HCT116 (cell line): ENCODE measurements around the gene SYNE2.

Experiments used
- ZNF274 ChIP-seq: fragments of 200-500 bp; sonication (Bioruptor generic); IDR thresholded peaks from 2 replicates; pipeline ENCODE4 v1.6.1; 2014; ENCODE audit warnings: mild to moderate bottlenecking, low read depth, low read length, inconsistent platforms
- TF ChIP-seq, protein P1 (sequence below), 3 experiments: fragments of 200-600 bp in 1 of 3; sonication (generic) in 1 of 3; IDR thresholded peaks in 2 of 3; conservative IDR thresholded peaks in 1 of 3; 2 replicates each; pipeline ENCODE4 v1.5.1; 2012 to 2017; ENCODE audit warnings: low read depth in 2 of 3, low read length in 2 of 3, antibody characterized with exemption in 1 of 3, borderline replicate concordance in 1 of 3, control low read depth in 1 of 3, mild to moderate bottlenecking in 1 of 3, mixed read lengths in 1 of 3, mixed run types in 1 of 3, moderate library complexity in 1 of 3; ENCODE audit not compliant: insufficient read depth in 1 of 3

DNA sequence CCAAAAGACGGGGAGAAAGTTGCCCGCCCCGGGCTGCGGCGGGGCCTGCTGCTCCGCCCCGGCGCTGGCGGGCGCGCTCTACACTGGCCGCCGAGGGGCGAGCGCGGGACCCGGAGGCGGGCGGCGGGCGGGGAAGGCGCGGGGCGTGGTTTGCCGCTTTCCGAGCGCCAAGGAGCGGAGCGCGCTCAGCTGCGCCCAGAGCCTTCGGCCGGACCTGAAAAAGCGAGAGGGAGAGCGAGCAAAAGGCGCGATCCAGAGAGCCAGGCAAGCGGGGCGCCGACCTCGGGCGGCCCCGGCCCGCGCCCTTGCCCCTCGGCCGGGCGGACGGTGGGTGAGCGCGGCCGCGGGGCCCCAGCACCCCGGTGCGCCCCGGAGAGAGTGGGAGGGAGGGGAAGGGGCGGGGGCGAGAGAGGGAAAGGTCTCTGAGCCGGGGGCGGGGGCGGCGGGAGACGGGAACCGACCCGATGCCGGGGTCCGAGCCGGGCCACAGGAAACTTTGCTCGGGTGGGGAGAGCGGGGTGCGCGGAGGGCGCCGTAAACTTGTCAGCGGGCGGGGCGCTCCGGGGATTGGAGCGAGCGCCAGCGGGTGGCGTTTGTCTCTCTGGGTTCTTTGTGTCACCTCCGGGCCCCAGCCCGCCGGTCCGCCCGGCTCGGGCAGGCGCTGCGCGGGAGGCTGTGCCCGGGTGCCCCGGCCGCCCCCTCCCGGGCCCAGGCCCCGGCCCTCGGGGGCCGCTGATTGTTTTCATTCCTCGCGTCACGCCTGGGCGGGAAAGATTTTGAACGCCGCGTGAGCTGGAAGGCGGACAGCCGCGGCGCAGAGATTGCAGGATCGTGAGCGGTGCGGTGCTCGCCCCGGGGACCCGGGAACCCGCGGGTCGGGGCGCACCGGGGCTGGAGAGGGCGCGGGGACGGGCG, at the start of gene SYNE2:
- TF ChIP-seq ZNF274: no peak
- TF ChIP-seq, protein P1, sequence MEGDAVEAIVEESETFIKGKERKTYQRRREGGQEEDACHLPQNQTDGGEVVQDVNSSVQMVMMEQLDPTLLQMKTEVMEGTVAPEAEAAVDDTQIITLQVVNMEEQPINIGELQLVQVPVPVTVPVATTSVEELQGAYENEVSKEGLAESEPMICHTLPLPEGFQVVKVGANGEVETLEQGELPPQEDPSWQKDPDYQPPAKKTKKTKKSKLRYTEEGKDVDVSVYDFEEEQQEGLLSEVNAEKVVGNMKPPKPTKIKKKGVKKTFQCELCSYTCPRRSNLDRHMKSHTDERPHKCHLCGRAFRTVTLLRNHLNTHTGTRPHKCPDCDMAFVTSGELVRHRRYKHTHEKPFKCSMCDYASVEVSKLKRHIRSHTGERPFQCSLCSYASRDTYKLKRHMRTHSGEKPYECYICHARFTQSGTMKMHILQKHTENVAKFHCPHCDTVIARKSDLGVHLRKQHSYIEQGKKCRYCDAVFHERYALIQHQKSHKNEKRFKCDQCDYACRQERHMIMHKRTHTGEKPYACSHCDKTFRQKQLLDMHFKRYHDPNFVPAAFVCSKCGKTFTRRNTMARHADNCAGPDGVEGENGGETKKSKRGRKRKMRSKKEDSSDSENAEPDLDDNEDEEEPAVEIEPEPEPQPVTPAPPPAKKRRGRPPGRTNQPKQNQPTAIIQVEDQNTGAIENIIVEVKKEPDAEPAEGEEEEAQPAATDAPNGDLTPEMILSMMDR (IDR thresholded peaks at IDR 0.05 in 2 of 3, conservative IDR thresholded peaks at IDR 0.05 in 1 of 3; ENCODE audit: borderline replicate concordance in 1 of 3, insufficient read depth in 1 of 3, low read depth in 2 of 3, low read length in 2 of 3): no peak
